BLaER1 (cell line): ENCODE measurements around the gene HLA-DPA1.
A peak's percentile ranks its signal among the peaks of the same experiment; 100 is the strongest.

Experiments used
- H3K27ac ChIP-seq: shearing (Covaris generic); formaldehyde crosslinking; 2 replicates; pipeline ENCODE4 v1.8.1; 2022
- H3K27me3 ChIP-seq: shearing (Covaris generic); formaldehyde crosslinking; 2 replicates; pipeline ENCODE4 v1.8.1; 2022
- H3K36me3 ChIP-seq: shearing (Covaris generic); formaldehyde crosslinking; 2 replicates; pipeline ENCODE4 v1.8.1; 2022
- H3K4me1 ChIP-seq: shearing (Covaris generic); formaldehyde crosslinking; 2 replicates; pipeline ENCODE4 v1.8.1; 2022
- H3K4me2 ChIP-seq: shearing (Covaris generic); formaldehyde crosslinking; 2 replicates; pipeline ENCODE4 v1.8.1; 2022
- H3K4me3 ChIP-seq: shearing (Covaris generic); formaldehyde crosslinking; 2 replicates; pipeline ENCODE4 v1.8.1; 2022
- H3K9ac ChIP-seq: shearing (Covaris generic); formaldehyde crosslinking; 2 replicates; pipeline ENCODE4 v1.8.1; 2022
- H3K9me3 ChIP-seq: shearing (Covaris generic); formaldehyde crosslinking; 2 replicates; pipeline ENCODE4 v1.8.1; 2022
- H4K20me1 ChIP-seq: shearing (Covaris generic); formaldehyde crosslinking; 2 replicates; pipeline ENCODE4 v1.8.1; 2022
- Cebpa-rat ChIP-seq: shearing (Covaris generic); IDR thresholded peaks from 2 replicates; pipeline ENCODE4 v1.8.1; 2022

HLA-DPA1 gene

GRCh38 chr6:33023536-33023935 is 49.9 kb downstream of the HLA-DPA1 start:
- Histone ChIP-seq H3K4me3 (no peak overlapping the region), H4K20me1 (no peaks in the 10 kb centered on the region), H3K9me3 (no peaks in the 10 kb centered on the region), H3K9ac (no peak overlapping the region), H3K36me3 (no peaks in the 10 kb centered on the region), H3K27me3 (no peaks in the 10 kb centered on the region), H3K27ac (no peak overlapping the region), H3K4me1 (peaks cover 36% of the 10 kb centered on the region), H3K4me2 (no peak overlapping the region)
- TF ChIP-seq Cebpa-rat, result no peak

DNA sequence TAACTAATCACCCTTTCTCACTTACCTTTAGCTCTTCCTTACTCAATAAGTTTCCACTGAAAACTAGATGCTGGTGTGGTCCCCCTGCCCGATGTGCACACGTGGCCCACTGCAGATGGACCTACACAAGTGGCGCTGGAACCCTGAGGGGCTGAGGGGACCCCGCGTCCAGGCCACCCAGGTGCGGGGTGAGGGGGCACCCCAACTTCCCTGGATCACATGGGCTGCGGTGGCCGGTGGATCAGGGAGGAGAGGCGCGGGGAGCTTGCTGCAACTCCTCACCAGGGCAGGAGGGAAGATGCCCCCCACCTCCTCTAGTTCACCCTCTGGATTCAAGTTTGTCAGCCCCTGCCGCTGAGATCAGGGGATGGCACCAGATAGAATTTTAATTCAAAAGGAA is 51.5 kb downstream of the HLA-DPA1 start:
- Histone ChIP-seq H3K9me3 (no peaks in the 10 kb centered on the region), H4K20me1 (no peaks in the 10 kb centered on the region), H3K27ac (no peak overlapping the region), H3K4me3 (no peak overlapping the region), H3K36me3 (no peaks in the 10 kb centered on the region), H3K4me1 (peaks cover 40% of the 10 kb centered on the region), H3K4me2 (no peak overlapping the region), H3K27me3 (no peaks in the 10 kb centered on the region), H3K9ac (no peak overlapping the region)
- TF ChIP-seq Cebpa-rat, result no peak

- H3K27me3 ChIP-seq, result no peaks in the 10 kb centered on the region
- peak overlapping the region; percentile 80 for H3K4me2 ChIP-seq
- no peak for TF ChIP-seq Cebpa-rat
- no peaks in the 10 kb centered on the region for H4K20me1 ChIP-seq
- no peaks in the 10 kb centered on the region for H3K9me3 ChIP-seq
- H3K27ac ChIP-seq, result peak overlapping the region; percentile 61
- no peaks in the 10 kb centered on the region for H3K36me3 ChIP-seq
- peak overlapping the region; percentile 65 for H3K9ac ChIP-seq
- peaks cover 52% of the 10 kb centered on the region for H3K4me1 ChIP-seq
- H3K4me3 ChIP-seq, result peak overlapping the region; percentile 30; the same call in 1 of the 2 replicates
Measured at GRCh38 chr6:33019372-33019771, 54.1 kb downstream of the HLA-DPA1 start.

DNA sequence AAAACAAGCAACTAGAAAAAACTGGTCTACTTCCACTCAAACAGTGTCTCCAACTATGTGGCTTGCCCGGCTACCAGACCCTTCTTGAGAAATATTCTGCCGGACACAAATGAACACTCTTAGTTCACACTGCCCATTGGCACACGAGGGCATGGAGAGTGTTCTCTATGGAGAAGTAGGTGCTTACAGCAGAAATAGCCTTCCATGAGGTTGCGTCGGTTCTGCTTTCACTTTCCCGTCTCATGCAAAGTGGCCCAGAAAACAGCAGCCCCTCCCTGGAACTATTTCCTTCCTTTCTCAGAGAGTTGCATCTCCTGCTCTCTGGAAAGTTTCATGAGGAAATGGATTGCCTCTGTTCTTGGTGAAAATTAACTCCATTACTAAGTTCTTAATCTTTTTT is 54.5 kb downstream of the HLA-DPA1 start:
- Histone ChIP-seq H3K4me2 (peak overlapping the region; percentile 80), H3K36me3 (no peaks in the 10 kb centered on the region), H3K27me3 (no peaks in the 10 kb centered on the region), H3K4me3 (peak overlapping the region; percentile 30; the same call in 1 of the 2 replicates), H3K4me1 (peaks cover 52% of the 10 kb centered on the region), H3K9ac (peak overlapping the region; percentile 65), H3K9me3 (no peaks in the 10 kb centered on the region), H4K20me1 (no peaks in the 10 kb centered on the region), H3K27ac (peak overlapping the region; percentile 61)
- TF ChIP-seq Cebpa-rat, result no peak

GRCh38 chr6:33018418-33018817 is 55.0 kb downstream of the HLA-DPA1 start:
- Histone ChIP-seq H3K4me3 (no peak overlapping the region), H3K9me3 (no peaks in the 10 kb centered on the region), H3K9ac (no peak overlapping the region), H4K20me1 (no peaks in the 10 kb centered on the region), H3K36me3 (no peaks in the 10 kb centered on the region), H3K27me3 (no peaks in the 10 kb centered on the region), H3K4me2 (peak overlapping the region; percentile 80), H3K4me1 (peaks cover 52% of the 10 kb centered on the region), H3K27ac (peak overlapping the region; percentile 61; the same call in 1 of the 2 replicates)
- TF ChIP-seq Cebpa-rat, result no peak

- Histone ChIP-seq H3K27ac (peak overlapping the region; percentile 1; the same call in 1 of the 2 replicates), H3K4me3 (no peak overlapping the region), H3K27me3 (no peaks in the 10 kb centered on the region), H3K4me2 (peak overlapping the region; percentile 80), H4K20me1 (no peaks in the 10 kb centered on the region), H3K4me1 (peaks cover 52% of the 10 kb centered on the region), H3K9me3 (no peaks in the 10 kb centered on the region), H3K36me3 (no peaks in the 10 kb centered on the region), H3K9ac (no peak overlapping the region)
- TF ChIP-seq Cebpa-rat, result no peak
Measured at GRCh38 chr6:33017694-33018353, 55.6 kb downstream of the HLA-DPA1 start.

GRCh38 chr6:33017018-33017417 is 56.4 kb downstream of the HLA-DPA1 start:
- H3K4me2 ChIP-seq, result no peak overlapping the region
- H3K36me3 ChIP-seq, result no peaks in the 10 kb centered on the region
- no peak overlapping the region for H3K4me3 ChIP-seq
- H3K9me3 ChIP-seq, result no peaks in the 10 kb centered on the region
- H3K4me1 ChIP-seq, result peaks cover 52% of the 10 kb centered on the region
- H3K27ac ChIP-seq, result no peak overlapping the region
- H3K9ac ChIP-seq, result no peak overlapping the region
- TF ChIP-seq Cebpa-rat, result no peak
- no peaks in the 10 kb centered on the region for H4K20me1 ChIP-seq
- H3K27me3 ChIP-seq, result no peaks in the 10 kb centered on the region

GRCh38 chr6:33015798-33016197 is 57.7 kb downstream of the HLA-DPA1 start:
- Histone ChIP-seq H3K4me3 (no peak overlapping the region), H3K27me3 (no peaks in the 10 kb centered on the region)

DNA sequence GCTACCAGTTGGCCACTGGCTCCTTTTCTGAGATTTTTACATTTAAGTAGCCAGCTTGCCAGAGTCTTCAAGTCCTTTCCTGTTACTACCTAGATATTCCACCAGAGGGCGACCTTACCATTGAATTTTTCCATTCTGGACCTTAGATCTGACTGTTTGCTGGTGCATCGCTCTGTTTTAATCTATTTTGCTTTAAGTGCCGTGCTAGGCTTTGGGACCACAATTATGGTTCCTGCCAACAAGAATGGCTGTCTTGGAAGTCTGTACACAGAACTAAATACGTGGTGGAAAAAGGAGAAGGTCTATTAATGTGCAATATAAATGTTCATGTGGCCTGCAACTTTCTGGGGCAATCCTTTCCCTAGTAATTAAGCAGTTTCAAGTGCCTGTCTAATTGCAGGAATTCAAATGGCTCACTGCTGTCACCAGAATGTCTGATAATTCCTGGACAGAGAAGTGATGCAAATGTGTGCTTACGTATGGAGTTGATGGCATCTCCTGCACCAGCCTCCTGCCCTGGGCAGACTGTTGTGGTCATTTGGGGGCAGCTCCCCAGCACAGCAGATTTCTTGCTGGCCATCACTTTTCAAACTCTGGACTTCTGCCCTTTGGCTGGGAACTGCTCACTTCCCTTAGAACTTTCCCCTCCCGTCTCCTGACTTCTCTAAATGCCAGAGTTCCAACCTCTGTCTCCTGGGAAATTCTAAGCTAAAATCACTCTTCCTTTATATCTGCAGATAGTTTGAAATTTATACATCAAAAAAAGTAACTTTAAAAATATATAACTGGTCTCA is 58.4 kb downstream of the HLA-DPA1 start:
- no peak overlapping the region for H3K27ac ChIP-seq
- H3K4me2 ChIP-seq, result peak overlapping the region; percentile 14
- H3K27me3 ChIP-seq, result no peaks in the 10 kb centered on the region

More at GRCh38 chr6:33015798-33016197, 57.7 kb downstream of the HLA-DPA1 start:
- Histone ChIP-seq H3K4me1 (peaks cover 49% of the 10 kb centered on the region), H3K36me3 (no peaks in the 10 kb centered on the region), H3K9me3 (no peaks in the 10 kb centered on the region), H3K4me2 (peak overlapping the region; percentile 14; the same call in 1 of the 2 replicates), H3K9ac (no peak overlapping the region), H3K27ac (no peak overlapping the region), H4K20me1 (no peaks in the 10 kb centered on the region)
- TF ChIP-seq Cebpa-rat, result no peak

More for the DNA sequence above, 58.4 kb downstream of the HLA-DPA1 start:
- H4K20me1 ChIP-seq, result no peaks in the 10 kb centered on the region
- H3K4me3 ChIP-seq, result no peak overlapping the region
- no peaks in the 10 kb centered on the region for H3K36me3 ChIP-seq
- no peaks in the 10 kb centered on the region for H3K9me3 ChIP-seq
- no peak overlapping the region for H3K9ac ChIP-seq
- peaks cover 43% of the 10 kb centered on the region for H3K4me1 ChIP-seq
- TF ChIP-seq Cebpa-rat, result no peak
